D341Med (cell line): Measurements from ENCODE around the gene TTC23.
A peak's percentile ranks its signal among the peaks of the same experiment; 100 is the strongest.
"Not testable (repeated sequence)": the region's sequence is repeated elsewhere in the genome, so short reads cannot be mapped to it uniquely, and the experiment has no call there.

ENCODE experiments used
- DNase-seq: peaks from one replicate; pipeline ENCODE4 v3.0.0; 2012; ENCODE audit warnings: low spot score

The TTC23 gene

DNA sequence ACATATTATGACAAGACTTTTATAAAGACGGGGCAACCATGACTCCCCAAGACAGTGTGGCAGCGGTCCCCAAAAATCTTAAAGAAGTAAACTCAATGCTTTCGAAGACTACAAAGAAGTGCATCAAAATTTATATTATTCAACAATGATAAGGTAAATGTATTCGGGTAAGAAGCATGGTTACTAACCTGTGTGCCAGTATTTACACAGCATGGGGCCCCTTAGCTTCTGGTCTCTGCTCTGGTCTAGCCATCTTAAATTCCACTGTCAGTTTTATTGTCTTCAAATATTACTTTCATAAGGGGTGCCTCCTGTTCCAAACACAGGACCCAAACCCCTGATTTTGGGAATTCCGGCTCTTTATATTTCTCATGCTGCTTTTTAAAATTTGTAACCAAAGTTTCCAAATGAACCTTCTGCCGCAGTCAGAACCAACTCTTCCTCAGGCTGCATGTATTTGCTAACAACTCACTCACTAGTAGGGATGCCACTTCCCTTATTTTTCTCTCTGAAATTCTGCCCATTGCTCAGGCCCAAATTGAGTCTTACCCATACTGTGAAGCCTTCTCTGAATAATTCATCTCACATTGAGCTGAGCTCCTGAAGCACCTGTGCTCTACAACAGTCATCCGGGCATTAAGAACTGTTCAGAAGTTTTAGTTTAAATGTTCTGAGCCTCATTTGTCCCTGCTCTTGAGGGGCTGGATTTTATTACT lies 1.2 kb downstream of the TTC23 start:
- DNase-seq, result no peak

DNA sequence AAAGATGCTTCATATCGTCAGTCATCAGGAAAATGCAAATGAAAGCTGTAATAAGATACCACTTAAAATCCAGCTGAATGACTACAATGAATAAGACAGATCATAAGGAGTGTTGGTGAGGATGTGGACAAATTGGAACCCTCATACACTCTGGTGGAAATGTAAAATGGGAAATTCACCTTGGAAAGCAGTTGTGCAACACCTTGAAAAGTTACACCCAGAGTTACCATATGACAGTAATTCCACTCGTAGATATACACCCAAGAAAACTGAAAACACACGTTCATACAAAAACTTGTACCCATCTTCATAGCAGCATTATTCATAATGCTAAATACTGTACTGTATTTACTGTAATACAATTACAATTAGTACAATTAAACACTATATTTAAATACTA lies 2.3 kb downstream of the TTC23 start:
- no peak for DNase-seq

DNA sequence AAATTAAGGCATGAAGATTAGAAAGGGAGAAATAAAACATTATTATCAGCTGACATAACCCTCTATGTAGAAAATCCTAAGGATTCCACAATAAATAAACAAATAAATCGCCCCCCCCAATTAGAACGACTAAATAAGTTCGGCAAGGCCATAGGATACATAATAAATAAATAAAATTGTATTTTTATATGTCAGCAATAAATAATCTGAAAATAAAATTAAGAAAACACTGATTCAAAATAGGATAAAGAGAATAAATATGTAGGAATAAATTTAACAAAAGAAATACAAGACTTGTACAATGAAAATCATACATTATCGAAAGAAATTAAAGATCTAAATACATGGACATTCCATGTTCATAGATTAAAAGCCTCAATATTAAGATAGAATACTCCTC lies 5.1 kb downstream of the TTC23 start:
- DNase-seq, result no peak

DNA sequence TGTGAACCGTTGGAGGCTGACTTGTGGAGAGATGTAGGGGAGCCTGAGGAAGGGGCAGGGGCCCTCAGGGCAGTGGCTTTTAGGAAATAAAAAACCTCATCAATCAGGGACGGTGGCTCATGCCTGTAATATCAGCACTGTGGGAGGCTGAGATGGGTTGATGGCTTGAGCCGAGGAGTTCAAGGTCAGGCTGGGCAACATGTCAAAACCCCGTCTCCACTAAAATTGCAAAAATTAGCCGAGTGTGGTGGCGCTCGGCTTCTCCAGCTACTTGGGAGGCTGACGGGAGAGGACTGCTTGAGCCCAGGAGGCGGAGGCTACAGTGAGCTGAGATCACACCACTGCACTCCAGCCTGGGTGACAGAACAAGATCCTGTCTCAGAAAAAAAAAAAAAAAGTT lies 7.6 kb downstream of the TTC23 start:
- DNase-seq, result no peak

DNA sequence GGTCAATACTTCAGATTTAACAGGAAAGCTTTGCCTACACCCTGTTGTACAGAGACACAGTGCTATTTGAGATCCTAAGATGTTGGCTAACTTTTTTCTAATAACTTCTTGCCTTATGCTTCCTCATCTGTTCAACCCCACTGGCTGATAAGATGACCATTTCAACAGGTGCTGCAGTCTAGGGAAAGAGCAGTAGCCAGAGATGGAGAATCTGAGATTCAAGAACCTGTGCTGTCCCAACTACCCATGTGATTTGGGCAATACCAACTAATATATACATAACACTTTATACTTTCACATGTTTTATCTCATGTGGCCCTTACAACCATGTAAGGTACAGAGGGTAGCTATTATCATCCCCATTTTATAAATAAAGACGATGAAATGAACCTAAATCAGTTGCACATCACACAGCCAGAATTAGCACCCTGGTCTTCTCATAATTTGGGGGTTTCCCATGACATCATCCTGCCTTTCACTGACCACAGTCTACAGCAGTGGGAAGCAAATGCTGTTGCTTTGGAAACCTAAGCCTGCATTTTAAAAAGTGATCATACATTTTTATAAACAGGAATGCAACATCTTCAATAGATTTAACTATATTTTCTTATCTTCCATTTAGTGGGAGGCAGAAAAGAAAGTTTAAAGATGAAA lies 9.7 kb downstream of the TTC23 start:
- DNase-seq, result no peak

DNA sequence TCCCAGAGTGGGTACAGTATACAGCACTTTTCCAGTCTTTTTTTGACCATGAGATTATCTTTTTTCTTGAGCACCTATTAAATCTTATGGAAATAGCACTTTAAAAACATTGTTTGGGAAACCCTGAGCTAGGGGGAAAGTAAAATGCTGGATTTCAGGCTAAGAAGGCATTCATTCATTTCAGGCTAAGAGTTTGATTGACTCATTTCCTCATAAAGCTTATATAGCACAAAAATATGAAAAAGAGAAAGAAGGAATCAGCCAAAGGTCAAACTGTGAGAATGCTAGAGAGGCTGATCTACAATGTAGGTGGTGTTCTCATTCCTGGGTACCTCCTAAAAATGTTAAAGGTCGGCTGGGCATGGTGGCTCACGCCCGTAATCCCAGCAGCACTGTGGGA lies 10.5 kb downstream of the TTC23 start:
- DNase-seq, result no peak

DNA sequence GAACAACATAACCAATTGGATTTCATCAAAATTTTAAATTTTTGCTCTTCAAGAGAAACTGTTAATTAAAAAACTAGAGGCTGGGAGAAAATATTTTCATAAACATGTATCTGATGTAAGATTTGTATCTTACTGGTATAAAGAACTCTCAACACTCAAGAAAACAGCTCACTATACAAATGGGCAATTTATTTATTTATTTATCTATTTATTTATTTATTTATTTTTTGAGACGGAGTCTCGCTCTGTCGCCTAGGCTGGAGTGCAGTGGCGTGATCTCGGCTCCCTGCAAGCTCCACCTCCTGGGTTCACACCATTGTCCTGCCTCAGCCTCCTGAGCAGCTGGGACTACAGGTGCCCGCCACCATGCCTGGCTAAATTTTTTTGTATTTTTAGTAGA lies 15.2 kb downstream of the TTC23 start:
- not testable (repeated sequence) for DNase-seq

DNA sequence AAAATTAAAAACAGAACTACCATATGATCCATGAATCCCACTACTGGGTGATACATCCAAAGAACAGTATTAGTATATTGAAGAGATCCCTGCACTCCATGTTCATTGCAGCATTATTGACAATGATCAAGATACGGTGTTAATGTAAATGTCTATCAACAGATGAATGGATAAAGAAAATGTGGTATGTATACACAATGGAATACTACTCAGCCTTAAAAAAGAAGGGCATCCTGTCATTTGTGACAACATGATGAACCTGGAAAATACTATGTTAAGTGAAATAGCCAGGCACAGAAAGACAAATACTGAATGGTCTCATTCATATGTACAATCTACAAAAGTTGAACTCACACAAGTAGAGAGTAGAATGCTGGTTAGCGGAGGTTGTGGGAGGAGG lies 16.6 kb downstream of the TTC23 start:
- no peak for DNase-seq

DNA sequence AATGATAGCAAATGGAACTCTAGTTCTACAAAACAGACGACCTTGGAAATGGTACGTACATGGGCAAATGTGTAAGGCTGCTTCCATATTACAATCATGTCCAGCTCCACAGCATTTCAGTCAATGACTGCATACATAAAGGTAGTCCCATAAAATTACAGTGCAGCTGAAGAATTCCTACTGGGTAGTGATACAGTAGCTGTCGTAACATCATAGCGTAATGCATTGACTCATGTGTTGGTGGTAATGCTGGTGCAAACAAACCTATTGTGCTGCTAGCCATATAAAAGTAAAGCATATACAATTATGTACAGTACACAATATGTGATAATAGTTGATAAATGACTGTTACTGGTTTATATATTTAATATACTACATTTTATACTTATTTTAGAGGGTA lies 18.5 kb downstream of the TTC23 start:
- DNase-seq, result no peak

DNA sequence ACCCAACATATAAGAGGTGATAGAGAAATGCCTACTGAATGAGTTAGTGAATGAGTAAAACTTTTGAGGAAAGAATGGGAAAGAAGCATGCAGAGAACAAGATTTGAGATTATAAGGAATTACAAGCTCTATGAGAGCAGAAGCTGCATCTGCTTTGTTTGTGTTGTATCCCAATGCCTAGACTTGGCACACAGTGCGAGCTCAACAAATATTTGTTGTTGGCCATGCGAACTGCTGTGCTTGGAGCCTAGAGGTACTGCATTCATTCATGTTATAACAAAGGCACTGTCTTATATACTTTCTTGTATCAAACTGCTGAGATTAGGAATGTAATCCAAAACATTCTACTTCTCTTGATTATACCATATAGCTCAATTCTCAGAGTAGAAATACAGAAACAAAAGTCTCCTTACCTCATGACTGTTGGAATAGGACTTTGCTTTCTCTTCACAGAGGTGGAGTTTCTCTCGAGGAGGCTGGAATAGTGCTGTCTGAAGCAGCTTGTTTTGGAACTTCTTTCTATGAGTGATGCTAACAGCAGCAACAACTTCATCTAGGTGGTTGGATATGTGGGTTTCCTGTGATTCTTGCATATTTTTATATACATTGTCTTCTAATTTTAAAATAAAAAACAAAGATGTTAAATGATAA lies 21.1 kb downstream of the TTC23 start:
- DNase-seq, result no peak

DNA sequence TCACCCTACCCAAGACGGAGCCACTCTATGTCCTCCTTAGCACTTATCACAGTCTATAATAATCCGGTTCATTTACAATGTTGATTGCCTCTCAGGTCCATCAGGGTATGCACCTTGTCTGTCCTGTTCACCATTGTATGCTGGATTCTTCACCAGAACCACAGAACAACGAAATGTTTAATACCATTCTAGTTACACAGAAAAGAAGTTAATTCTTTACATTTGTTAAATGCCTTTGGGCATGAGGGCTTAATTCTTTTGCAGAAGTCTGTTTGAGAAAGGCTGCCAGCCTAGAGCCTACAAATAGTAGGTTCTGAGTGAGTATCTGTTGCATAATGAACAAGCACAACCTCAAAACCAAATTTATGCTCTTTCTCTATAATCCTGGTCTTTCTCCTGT lies 22.6 kb downstream of the TTC23 start:
- DNase-seq, result no peak

DNA sequence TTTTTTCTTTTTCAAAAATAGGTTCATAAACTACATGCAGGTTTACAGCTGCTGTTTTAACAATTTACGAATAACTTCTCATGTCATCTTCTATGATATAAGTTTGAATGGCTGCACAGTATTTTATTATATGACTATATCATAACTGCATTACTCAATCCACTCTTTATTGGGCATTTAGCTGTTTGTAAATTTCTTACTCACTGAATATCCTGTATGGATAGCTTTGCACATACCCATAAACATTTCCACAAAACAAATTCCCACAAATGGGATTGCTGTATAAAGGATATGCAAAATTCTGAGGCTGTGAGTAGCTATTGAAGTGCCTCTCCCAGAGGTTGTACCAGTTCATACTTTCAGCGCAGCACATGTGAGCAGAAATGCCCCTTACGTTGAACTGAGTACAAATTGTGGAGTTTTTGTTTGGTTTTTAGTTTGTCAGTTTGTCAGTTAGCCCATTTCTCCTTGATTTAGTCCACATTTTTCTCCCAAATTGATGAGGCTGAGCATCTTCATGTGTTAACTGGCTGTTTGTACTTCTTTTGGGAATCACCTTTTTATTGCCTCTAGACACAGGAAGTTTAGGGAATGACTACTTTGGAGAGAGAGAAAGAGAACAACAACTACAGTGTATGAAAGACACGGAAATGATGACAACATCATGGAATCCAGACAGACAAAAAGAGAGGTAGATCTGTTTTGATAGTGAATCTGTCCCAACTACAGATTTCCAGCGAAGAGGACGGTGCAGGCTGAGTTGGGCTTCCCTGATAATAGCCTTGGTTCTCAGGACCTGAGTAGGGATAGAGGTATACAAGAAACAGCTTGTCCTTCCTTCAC lies 24.8 kb downstream of the TTC23 start:
- no peak for DNase-seq

DNA sequence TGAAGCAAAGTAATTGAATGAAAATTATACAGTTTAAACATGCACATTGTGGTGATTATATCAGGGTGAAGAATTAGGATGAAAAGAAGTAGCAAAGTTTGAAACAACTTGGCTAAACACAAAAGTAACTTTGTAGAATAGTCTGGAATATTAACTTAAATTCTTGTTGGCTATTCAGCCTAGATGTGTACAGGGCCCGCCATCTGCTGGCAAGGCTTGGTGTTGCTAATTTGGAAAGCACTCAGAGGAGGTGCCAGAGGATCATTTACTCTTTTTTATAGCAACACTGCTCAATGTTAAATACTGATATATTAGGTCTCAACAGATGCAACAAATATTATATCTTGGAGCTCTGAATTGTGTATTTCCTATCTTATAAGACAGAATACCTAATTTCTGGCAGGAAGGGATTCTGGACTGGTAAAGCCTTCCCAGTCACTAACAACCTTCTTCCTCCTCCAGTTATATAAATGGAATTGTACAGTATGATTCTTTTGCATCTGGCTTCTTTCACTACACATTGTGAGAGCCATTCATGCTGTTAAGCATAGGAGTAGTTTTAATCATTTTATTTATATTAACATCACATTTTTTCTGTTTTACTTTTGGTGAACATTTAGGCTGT lies 36.1 kb downstream of the TTC23 start:
- peak; percentile 72 for DNase-seq

DNA sequence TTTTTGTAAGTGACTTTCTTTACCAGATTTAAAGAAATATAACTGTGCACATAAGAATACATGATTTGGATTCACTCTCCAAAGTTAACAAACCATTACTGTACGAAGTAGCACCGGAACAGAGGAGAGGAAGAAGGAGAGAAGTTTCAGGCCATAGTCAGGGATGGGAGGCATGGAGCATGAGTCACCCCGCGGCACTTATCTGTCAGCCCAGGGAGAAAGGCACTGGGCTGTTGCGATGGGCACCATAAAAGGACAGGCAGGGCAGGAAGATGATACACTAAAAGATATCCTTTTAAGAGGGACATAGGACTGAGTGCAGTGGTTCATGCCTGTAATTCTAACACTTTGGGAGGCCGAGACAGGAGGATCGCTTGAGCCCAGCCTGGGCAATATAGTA lies 37.0 kb downstream of the TTC23 start:
- DNase-seq, result no peak

DNA sequence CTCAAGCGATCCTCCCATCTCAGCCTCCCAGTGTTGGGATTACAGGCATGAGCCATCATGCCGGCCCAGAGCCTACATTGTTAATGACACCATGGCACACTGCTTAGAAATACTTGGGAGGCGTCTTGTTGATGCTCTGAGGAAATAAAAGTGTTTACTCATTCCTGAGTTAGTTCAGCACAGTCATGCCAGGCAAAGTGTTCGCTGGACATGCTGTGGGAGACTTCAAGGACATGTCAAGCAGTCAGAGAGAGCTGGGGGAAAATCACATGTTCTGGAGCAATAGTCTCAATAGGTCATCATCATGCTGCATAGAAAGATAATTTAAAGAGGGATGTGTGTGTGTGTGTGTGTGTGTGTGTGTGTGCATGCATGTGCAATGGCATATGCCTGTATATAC lies 37.5 kb downstream of the TTC23 start:
- DNase-seq, result no peak

DNA sequence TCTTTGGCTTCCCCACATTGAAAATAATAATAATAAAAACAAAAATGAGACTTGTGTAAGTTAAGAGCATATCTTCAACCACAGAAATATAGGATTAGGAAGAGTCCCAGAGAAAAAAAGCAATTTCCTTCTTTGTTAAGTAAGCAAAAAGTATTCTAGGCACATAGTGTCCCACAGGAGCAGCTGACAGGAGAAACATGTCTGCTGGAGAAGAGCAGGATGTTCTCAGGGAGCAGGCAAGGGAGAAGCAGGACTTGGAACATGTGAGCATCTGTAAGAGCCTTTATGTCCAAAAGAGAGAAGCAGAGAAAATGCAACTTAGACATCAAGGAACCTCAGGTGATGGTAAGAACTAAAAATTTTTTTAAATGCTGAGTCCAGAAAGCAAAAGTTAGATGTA lies 39.0 kb downstream of the TTC23 start:
- no peak for DNase-seq

DNA sequence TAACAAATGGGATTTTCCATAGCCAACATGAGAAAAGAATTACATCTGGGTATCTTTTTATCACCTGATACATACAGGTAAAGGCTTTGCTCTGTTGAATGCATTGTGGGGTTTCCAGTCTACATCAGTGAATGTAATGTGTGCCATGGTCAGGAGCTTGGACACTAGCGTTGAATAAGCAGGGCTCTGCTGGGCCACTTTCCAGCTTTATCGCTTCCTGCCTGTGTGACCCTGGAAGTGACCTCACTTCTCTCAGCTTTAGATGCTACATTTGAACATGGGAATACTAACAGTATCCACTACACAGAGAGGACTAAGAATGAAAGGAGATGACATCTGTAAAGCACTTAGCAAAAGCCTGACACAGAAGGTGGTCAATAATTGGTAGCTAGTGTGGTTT lies 40.1 kb downstream of the TTC23 start:
- DNase-seq, result no peak

DNA sequence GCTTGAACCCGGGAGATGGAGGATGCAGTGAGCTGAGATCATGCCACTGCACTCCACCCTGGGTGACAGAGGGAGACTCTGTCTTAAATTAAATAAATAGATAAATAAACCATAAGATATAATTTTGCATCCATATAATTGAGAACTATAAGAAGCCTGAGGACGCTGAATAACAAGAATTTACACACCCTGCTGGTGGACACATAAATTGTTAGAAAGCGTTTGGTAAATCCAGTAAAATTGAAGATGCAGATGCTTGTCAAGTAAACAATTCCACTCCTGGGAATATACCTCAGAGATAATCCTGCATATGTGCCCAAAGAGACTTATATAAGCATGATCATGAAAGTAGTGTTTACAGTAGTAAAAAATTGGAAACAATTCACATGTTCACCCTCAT lies 41.7 kb downstream of the TTC23 start:
- DNase-seq, result no peak

DNA sequence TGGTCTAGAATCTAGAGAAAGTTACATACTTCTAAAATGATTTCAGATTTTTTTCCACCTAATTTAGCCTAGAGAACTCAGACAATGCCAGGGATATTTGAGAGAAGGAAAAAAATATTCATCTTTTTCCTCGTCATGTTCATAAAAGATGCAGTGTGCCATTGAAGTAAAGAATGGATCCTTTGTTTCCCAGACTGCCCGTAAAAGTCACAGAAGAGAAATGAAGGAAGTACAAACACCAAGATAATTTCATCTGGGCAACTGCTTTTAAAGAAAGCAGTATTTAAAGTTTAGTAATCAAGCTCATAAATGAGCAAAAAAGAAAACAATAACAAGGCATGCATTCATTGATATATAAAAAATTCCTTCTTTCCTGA lies 47.2 kb downstream of the TTC23 start:
- no peak for DNase-seq

DNA sequence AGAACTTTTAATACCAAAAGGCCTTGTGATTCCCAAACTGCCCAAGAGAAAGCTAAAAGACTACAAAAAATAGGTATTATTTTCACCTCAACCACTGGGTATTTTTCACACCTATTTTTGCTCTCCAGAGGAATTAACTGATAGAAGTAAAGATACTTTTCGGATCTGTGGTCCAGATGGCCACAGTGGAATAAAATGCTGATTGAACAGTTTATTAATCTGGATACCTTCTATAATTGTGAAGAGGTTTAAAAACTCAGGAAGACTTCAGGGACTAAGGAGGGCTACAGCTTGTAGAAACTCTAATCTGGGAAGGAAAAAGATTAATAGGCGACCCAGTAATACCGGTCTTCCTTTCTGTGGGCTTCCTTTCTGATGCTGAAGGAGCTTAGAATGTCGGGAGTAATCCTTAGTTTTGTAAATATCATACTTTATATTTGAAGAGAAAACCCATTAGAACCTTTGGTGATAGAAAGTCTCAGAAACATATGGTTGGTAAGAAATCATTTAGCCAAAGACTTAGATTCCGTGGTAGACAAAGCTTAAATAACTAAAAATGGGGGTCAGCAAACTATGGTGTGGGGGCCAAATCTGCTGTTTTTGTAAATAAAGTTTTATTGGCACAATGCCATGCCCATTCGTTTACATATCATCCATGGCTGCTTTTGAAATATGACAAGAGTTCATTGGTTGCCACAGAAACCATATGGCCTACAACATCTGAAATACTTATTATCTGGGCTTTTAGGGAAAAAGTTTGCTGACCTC lies 47.8 kb downstream of the TTC23 start:
- no peak for DNase-seq

DNA sequence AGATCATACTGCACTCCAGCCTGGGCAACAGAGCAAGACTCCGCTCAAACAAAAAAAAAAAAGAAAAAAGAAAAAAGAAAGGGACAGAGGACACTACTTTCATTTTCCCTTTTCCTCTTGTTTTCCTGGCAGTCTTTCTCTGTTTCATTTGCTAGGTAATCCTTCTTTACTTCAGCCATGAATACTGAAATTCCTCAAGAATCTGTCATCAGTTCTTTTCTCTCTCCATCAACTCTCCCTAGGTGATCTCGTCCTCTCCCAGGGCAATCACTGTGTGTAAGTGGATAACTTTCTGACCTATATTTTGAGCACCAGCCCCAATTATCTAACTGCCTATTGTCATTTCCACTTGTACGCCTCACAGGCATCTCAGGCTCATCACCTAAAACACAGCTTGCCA lies 51.5 kb downstream of the TTC23 start:
- DNase-seq, result no peak

DNA sequence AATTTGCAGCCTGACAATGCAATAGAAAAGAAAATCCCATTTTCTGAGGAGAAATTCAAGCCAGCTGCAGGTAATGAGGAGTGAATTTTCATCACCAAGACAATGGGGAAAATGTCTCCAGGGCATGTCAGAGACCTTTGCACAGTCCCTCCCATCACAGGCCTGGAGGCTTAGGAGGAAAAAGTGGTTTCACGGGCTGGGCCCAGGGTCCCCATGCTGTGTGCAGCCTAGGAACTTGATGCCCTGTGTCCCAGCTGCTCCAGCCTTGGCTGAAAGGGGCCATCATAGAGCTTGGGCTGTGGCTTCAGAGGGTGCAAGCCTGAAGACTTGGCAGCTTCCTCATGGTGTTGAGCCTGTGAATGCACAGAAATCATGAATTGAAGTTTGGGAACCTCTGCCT lies 57.2 kb downstream of the TTC23 start:
- DNase-seq, result not testable (repeated sequence)
